SK-MEL-5 (cell line): ENCODE results near the gene BPTF. TPM values are rescaled to one million over a fixed set of nuclear protein-coding genes. Genes with fewer than 3 reads are reported as not detected.
"Not testable (repeated sequence)": the region's sequence is repeated elsewhere in the genome, so short reads cannot be mapped to it uniquely, and the experiment has no call there.

Experiments
- DNase-seq: peaks from one replicate; pipeline ENCODE4 v3.0.0-alpha.2; 2016; ENCODE audit warnings: low read depth, low spot score
- in situ Hi-C: cut with HindIII; loops from 2 replicates; pipeline ENCODE4 v1.10.0; 2016; ENCODE audit warnings: low sequenced_read_pairs, high pct_unique_total_duplicates, low pct_unique_long_range_greater_than_20kb
- polyA plus RNA-seq, 2 experiments: library from polyadenylated mRNA; depleted of rRNA; stranded (reverse); fragments of >200 nt; gene quantifications; 2 replicates each; pipeline ENCODE4 v1.2.3, GENCODE V29; 2015
- total RNA-seq: library from RNA; depleted of rRNA; stranded (reverse); fragments of >200 nt; shearing (Covaris generic); gene quantifications from 2 replicates; pipeline ENCODE4 v1.2.3, GENCODE V29; 2014; rRNA removed

BPTF gene
- 60.4 and 64.2 TPM in 2 replicates for total RNA-seq
- polyA plus RNA-seq (2015; cell fraction: cytosol; rRNA removed), result 62.1 and 86.7 TPM in 2 replicates
- polyA plus RNA-seq (2015; cell fraction: nucleus; rRNA removed), result 108 and 132 TPM in 2 replicates

- in situ Hi-C loops, result no loop called here
- DNase-seq, result peak; percentile 96
Measured at GRCh38 chr17:67824735-67825626, at the start of gene BPTF. Gene BPTF (plus strand): TSS chr17:67825503. CDS start chr17:67825725, 222 bp downstream.

GRCh38 chr17:67779098-67779672, 46.1 kb upstream of the BPTF start:
- in situ Hi-C loops, result no loop called here
- DNase-seq, result peak; percentile 85

- in situ Hi-C loops, result no loop called here
- DNase-seq, result no peak
Measured at GRCh38 chr17:67784364-67785121, 40.8 kb upstream of the BPTF start.

- no peak for DNase-seq
- in situ Hi-C loops, result no loop called here
Measured at GRCh38 chr17:67785122-67785477, 40.2 kb upstream of the BPTF start.

GRCh38 chr17:67785504-67785903, 39.8 kb upstream of the BPTF start:
- in situ Hi-C loops, result no loop called here
- DNase-seq, result no peak

GRCh38 chr17:67800495-67800928, 24.8 kb upstream of the BPTF start:
- in situ Hi-C loops, result no loop called here
- peak; percentile 97 for DNase-seq

GRCh38 chr17:67801626-67802175, 23.6 kb upstream of the BPTF start:
- DNase-seq, result peak; percentile 66
- in situ Hi-C loops, result no loop called here

GRCh38 chr17:67810464-67810863, 14.8 kb upstream of the BPTF start:
- in situ Hi-C loops, result no loop called here
- no peak for DNase-seq

GRCh38 chr17:67812380-67812779, 12.9 kb upstream of the BPTF start:
- DNase-seq, in situ Hi-C loops: not testable (repeated sequence)

GRCh38 chr17:67813803-67814180, 11.5 kb upstream of the BPTF start:
- no peak for DNase-seq
- in situ Hi-C loops, result no loop called here

GRCh38 chr17:67818110-67819002, 6.9 kb upstream of the BPTF start:
- DNase-seq, result no peak
- in situ Hi-C loops, result no loop called here

GRCh38 chr17:67819722-67820121, 5.6 kb upstream of the BPTF start:
- no peak for DNase-seq

GRCh38 chr17:67821871-67822367, 3.4 kb upstream of the BPTF start:
- in situ Hi-C loops, result no loop called here
- no peak for DNase-seq

More at GRCh38 chr17:67819722-67820121, 5.6 kb upstream of the BPTF start:
- in situ Hi-C loops, result no loop called here

GRCh38 chr17:67825627-67826601, 611 bp downstream of the BPTF start:
- peak; percentile 56 for DNase-seq
- in situ Hi-C loops, result not testable (repeated sequence)

GRCh38 chr17:67829331-67829730, 4.0 kb downstream of the BPTF start:
- in situ Hi-C loops, result no loop called here

GRCh38 chr17:67830440-67830839, 5.1 kb downstream of the BPTF start:
- DNase-seq, result peak; percentile 66
- in situ Hi-C loops, result no loop called here

More at GRCh38 chr17:67829331-67829730, 4.0 kb downstream of the BPTF start:
- DNase-seq, result peak; percentile 38
